Retina (tissue), 1 donor: ENCODE data around the gene PSME3.

Source experiments
- DNase-seq: peaks from one replicate; pipeline ENCODE4 v3.0.0-alpha.2; 2016

PSME3 gene

GRCh38 chr17:42832934-42833766 is at the start of gene PSME3:
PSME3 (plus strand) TSS chr17:42833397; CDS start chr17:42833632, 235 bp downstream.
- peak; percentile 99 for DNase-seq

DNA sequence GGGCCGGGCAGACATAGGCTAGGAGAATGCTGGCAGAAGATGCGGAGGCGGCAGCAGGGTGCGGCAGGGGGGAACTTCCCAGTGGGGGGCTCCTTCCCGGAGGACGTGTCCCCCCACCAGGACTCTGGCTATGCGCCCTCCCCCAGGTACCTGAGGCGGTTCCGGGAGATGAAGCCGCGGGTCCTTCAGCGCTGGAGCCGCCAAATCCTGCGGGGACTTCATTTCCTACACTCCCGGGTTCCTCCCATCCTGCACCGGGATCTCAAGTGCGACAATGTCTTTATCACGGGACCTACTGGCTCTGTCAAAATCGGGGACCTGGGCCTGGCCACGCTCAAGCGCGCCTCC is 49.4 kb upstream of the PSME3 start:
- DNase-seq, result peak; percentile 10

DNA sequence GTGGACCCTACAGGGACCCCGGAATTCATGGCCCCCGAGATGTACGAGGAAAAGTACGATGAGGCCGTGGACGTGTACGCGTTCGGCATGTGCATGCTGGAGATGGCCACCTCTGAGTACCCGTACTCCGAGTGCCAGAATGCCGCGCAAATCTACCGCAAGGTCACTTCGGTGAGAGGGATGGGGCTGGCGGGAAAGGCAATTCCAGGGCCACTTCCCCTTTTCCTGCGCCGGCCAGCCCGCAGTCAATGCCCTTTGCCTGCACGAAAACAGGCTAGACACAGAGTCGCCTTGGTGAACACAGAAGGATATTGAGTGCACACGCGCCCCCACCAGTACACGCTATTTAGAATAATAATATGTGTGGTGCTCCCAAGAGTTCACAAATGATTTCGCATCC is 48.8 kb upstream of the PSME3 start:
- DNase-seq, result no peak

DNA sequence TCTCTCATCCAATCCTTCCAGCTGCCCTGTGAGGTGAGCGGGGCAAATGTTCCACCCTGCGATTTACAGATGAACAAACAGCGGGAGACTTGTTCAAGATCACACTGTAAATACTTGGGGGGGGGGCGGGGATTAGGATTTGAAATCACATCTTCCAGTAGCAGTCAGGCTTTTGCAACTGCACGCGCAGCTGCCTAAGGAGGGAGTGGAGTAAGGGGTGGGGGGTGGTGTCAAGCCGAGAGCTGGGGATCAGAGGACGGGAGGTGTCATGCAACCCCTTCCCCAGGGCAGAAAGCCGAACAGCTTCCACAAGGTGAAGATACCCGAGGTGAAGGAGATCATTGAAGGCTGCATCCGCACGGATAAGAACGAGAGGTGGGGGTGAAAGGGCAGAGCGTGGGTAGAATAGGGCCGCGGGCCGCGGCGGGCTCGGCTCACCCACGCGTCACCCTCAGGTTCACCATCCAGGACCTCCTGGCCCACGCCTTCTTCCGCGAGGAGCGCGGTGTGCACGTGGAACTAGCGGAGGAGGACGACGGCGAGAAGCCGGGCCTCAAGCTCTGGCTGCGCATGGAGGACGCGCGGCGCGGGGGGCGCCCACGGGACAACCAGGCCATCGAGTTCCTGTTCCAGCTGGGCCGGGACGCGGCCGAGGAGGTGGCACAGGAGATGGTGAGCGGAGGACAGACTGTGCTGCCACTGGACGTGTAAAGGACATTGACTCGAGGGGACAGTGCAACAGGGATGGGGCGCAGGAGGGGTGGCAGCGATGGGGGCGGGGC is 48.2 kb upstream of the PSME3 start:
- DNase-seq, result peak; percentile 47

DNA sequence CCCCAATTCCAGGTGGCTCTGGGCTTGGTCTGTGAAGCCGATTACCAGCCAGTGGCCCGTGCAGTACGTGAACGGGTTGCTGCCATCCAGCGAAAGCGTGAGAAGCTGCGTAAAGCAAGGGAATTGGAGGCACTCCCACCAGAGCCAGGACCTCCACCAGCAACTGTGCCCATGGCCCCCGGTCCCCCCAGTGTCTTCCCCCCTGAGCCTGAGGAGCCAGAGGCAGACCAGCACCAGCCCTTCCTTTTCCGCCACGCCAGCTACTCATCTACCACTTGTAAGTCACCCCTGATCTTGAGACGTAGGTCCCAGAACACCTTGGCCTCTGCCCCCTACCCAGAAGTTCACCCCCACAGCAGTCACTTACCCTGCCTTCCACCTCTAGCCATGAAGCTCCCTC is 45.9 kb upstream of the PSME3 start:
- DNase-seq, result no peak

GRCh38 chr17:42791948-42792347 is 41.2 kb upstream of the PSME3 start:
- no peak for DNase-seq

DNA sequence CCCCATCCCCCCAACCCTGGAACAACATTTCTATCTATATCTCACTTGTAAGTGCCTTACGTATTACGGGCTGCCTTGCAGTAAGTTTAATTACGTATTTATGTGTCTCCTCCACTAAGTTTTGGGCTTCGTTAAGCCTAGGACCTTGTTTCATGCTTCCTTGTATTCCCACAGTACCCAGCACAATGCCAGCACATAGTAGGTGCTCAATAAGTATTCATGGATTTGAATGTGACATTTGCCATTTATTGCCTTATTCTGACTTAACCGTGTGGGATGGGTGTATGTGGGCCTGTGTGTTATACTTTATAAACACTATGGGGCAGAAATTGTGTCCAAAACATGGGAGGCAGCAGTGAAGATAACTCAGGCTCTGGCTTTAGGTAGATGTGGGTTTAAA is 40.7 kb upstream of the PSME3 start:
- no peak for DNase-seq

DNA sequence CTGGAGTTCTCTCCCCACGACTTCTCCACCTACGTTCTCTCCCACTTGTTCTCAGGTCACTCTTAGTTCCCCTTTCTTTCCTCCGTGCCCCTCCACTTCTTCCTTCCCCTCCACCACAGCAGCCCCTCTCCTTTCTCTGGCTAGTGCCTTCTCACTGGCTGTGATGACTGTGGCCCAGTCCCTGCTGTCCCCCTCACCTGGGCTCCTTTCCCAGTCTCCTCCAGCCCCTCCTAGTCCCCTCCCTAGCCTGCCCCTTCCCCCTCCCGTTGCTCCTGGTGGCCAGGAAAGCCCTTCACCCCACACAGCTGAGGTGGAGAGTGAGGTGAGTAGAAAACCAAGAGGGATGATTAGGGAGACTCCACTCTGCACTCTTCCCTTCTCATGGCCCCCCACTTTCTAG is 38.1 kb upstream of the PSME3 start:
- DNase-seq, result no peak

DNA sequence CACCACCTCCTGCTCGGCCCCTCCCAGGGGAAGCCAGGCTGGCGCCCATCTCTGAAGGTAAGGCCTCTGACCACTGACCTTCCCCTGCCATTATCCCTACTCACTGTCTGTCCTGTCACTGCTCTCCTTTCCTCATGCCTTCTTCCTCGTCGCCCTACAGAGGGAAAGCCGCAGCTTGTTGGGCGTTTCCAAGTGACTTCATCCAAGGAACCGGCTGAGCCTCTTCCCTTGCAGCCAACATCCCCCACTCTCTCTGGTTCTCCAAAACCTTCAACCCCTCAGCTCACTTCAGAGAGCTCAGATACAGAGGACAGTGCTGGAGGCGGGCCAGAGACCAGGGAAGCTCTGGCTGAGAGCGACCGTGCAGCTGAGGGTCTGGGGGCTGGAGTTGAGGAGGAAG is 37.7 kb upstream of the PSME3 start:
- DNase-seq, result no peak

GRCh38 chr17:42796066-42796758 is 37.0 kb upstream of the PSME3 start:
- DNase-seq, result no peak

GRCh38 chr17:42797067-42798007 is 35.9 kb upstream of the PSME3 start:
- DNase-seq, result no peak

DNA sequence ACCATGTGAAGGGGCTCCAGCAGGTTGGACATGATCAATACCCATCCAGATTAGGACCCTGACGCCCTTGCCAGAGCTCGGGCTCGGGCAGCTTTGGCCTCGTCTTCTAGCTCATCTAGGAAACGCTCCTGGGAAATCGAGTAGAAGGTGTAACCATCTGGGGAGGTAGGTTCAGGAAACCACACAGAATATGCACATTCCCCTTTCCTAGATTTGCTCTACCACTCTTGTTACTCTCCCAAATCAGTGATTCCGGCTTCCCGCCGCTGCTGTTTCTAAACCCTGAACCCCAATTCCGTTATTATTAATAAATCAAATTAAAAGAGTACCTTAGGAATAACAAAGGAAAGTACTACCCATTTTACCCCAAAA is 35.2 kb upstream of the PSME3 start:
- DNase-seq, result peak; percentile 16

DNA sequence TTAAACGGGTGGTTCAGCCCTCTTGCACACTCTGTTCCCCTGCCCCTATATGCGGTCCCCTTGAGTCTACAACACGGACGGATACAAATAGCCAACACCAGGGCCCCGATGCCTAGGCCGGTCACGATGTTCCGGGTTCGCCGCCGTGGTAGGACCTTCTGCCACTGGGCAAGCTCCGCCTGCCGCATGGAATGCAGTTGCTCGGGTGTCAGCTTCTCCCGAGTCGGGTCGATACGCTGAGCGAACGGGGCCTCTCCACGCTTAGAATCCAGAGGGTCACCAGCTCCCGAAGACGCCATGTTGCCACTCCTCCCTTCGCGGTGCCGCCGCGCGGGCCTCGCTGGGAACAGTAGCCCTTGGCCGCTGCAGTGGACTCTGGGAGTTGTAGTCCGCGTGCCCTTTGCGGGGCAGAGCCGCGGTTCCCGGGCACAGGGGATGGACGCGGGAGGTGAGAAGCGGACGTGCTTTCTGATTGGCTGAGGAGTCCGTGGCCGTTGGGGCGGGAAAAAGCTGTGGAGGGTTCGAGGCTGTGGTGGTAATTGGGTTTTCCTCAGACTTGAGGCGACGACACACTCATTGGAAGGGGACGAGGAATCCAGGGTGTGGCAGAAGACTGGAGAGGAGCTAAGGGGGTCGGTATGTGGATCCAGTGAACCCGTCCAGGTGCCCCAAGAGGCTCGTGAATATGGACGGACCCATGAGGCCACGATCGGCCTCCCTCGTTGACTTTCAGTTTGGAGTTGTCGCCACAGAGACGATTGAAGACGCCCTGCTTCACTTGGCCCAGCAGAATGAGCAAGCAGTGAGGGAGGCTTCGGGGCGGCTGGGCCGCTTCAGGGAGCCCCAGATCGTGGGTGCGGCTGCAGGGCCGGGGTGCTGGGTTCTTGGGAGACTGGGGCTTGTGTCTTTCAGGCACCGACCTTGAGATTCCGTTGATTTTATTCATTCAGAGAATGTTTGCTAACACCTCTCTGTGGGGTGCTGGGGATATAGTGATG is 34.5 kb upstream of the PSME3 start, which contains the start of the genes CNTD1 and COA3:
Gene CNTD1 (plus strand): TSS at position 479 of the 998 bp plus-strand sequence. CDS start 207 bp downstream, at position 686.
Gene COA3 (minus strand): TSS at position 322 of the 998 bp plus-strand sequence. CDS start 23 bp downstream, at position 299.
- peak; percentile 91 for DNase-seq

- DNase-seq, result no peak
Observed at GRCh38 chr17:42803074-42803883, 29.9 kb upstream of the PSME3 start.

DNA sequence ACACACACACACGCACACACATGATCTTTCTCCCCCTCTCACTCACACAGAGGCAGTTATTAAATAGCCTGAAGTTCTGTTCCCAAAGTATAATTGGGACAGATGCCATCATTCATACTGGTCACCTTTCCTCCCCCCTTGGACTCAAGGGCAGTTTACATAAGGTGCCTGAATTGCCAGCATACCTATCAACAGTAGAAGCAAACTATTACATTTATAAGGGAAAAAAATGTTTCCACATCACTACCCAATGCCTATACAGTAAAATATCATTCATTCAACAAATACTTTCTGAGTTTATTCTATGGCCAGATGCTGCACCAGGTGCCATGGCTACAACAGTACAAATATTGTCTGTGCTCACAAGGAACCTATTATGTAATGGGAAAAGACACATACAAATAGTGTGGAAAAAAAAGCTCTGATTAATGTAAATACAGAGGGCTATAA is 28.3 kb upstream of the PSME3 start:
- no peak for DNase-seq

DNA sequence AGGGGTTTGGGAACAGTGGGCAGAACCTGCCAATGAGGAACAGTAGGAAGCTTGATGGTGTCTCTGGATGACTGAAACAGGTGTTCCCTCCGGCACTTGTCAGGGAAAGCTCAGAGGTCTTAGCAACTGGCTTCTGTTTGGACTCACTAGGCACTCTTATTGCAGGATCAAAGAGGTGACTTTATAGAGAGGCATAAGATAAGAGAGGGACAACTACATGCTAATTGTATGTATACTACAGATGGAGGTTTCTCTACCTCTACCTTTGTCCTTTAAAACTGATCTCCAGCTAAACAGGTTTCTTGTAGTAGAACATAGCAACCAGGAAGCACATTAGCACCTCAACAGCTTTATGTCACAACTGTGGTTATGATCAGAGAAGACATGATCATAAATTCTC is 26.9 kb upstream of the PSME3 start:
- no peak for DNase-seq

DNA sequence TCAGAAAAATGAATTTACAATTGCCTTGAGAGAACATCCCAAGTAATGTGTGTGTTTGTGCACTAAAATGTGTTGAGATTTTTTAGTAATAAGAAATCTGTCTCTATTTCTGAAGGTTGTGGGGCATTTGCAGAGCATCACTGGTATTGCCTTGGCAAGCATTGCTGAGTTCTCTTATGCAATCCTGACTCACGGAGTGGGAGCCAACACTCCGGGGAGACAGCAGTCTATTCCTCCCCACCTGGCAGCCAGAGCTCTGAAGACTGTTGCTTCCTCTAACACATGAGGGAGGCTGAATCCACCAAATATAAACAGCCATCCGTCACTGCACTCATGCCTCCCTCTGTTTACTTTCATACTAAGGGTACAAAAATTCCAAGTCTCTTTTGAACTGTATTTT is 23.9 kb upstream of the PSME3 start:
- DNase-seq, result no peak

DNA sequence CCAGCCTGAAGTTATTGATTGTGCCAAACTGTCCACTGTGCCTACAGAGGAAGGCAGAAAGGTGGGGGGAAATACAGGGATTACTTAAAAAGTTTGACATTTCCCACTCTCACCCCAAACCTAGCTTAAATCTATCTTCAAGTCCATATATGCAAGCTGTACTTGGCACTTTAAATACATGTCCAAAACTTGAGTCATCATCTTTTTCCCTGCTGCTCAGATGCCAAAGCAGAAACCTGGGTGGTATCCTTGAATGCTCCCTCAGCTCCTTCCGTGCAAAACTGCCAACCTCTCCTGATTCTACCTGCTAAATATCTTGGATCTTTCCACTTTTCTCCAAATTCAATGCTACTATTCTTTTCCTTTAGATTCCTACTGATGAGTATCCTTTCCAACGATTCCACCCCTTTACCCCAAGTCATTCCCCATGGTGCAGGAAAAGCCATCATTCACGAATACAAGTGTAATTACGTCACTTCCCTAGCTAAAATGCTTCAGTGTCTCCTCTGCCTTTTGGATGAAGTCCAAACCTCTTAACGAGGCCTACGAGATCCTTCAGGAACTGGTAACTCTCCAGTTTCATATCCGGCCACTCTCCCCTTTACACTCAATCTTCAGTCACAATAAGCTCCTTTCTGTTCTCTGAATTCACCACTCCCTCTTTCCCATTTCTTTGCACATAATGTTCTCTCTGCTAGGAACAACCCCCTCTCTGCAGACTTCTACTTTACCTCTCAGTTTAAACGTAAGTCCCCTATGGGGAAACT is 18.4 kb upstream of the PSME3 start:
- no peak for DNase-seq

- no peak for DNase-seq
Observed at GRCh38 chr17:42817866-42818265, 15.3 kb upstream of the PSME3 start.
